Middle frontal gyrus (tissue), 1 donor: ENCODE results near the gene VAMP8.
"Not testable (repeated sequence)": the region's sequence is repeated elsewhere in the genome, so short reads cannot be mapped to it uniquely, and the experiment has no call there.

Source experiments
- DNase-seq: peaks from one replicate; pipeline ENCODE4 v3.0.0-alpha.2; 2015; ENCODE audit warnings: low spot score; ENCODE audit errors: extremely low spot score

Gene VAMP8

DNA sequence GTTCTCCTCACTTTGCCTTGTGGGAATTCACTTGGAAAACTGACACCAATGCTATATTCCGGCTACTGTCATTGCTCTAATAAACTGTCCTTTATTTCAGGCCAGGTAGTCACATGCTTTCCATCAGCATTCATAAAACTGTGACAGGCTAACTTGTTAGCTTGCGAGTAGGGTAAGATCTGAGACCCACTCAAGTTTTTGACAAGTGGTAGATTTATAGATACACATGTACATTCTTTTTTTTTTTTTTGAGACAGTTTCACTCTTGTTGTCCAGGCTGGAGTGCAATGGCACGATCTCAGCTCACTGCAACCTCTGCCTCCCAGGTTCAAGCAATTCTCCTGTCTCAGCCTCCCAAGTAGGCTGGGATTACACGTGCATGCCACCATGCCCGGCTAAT lies 40.3 kb downstream of the VAMP8 start:
- not testable (repeated sequence) for DNase-seq

GRCh38 chr2:85619617-85620016 lies 42.2 kb downstream of the VAMP8 start:
- no peak for DNase-seq

DNA sequence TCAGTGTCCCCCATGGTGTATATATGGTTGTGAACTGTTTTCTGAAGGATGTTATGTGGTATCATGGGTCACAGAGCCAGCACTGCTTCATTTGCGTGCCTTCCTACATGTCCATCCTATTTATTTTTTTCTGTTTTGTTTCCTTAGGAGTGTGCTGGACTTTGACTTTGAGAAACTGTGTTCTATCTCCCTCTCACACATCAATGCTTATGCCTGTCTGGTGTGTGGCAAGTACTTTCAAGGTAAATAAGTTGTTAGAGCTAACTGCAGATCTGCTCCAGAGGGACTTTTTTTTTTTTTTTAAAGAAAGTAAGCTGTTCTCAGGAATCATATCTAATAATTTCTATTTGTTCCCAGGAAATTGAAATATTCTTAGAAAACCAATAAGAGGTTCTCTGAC lies 44.0 kb downstream of the VAMP8 start:
- DNase-seq, result no peak

- DNase-seq, result no peak
Measured at GRCh38 chr2:85623991-85624390, 46.6 kb downstream of the VAMP8 start.

DNA sequence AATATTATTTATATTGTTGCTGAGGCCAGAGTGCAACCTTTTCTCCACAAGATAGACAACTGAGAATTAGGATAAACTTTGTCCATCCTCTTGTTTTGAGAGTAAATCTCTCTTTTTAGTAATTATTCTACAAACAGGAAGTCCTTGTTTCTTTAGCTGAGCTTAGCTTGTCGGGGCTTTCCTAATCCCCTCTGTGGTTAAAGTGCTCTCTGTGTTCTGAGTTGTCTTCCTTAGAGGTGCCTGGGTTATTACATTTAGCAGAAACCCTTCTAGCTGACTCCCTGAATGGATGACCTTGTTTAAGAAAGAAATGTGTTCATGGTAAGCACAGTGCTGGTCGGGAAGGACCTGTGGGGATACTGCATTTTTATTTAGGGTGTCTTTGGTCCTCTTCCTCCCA lies 51.3 kb downstream of the VAMP8 start:
- DNase-seq, result no peak

DNA sequence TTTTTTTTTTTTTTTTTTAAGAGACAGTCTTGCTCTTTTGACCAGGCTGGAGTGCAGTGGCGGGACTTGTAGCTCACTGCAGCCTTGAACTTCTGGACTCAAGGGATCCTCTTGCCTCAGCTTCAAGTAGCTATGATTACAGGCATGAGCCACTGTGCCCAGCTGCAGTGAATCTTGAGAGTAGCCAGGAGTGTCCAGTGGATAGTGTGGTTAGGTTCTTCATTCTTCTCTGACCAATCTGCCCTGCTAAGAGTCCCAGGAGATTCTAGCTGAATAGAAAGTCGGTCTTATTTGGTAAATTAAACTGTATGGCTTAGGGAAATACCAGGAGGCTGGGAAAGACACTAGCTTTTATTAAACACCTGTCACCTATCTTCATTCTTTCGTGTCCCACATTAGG lies 53.9 kb downstream of the VAMP8 start:
- no peak for DNase-seq
